HG03460 (cell line): ENCODE data around the gene B4GALT4.
A peak's percentile ranks its signal among the peaks of the same experiment; 100 is the strongest.
"Not testable (repeated sequence)": the region's sequence is repeated elsewhere in the genome, so short reads cannot be mapped to it uniquely, and the experiment has no call there.

ENCODE experiments used
- ATAC-seq: cut with Tn5 transposase; IDR thresholded peaks from one replicate; pipeline ENCODE4 v1.9.1; 2021; ENCODE audit not compliant: unreplicated experiment

Gene B4GALT4

GRCh38 chr3:119240591-119241434 is at the start of gene B4GALT4:
Gene B4GALT4 (minus strand): TSS chr3:119240878. CDS start chr3:119230099, 10,779 bp downstream.
- peak; percentile 83 for ATAC-seq

- no peak for ATAC-seq
Measured at GRCh38 chr3:119289404-119289770, 48.7 kb upstream of the B4GALT4 start.

- ATAC-seq, result no peak
Measured at GRCh38 chr3:119288669-119289403, 48.2 kb upstream of the B4GALT4 start.

- ATAC-seq, result no peak
Measured at GRCh38 chr3:119279584-119280243, 39.0 kb upstream of the B4GALT4 start.

DNA sequence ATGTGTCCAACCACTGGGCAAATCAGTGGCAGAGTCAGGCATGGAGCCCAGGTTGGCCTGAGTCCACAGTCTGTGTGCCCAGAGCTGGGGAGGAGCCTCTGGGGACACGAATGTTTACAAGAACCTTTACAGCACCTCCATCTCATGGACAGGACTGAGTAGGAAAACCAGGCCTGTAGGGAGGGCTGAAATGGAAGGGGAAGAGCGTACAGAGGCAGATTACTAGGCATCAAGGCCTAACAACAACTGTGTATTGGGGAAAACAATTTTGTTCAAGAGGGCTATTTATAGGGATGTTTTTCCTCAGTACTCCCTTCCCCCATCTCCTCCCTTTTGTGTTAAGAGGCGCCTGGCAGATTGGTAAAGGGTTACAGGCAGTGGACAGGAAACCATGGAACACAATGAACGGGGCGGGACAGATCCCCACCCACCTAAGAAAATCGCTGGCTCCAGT is 38.5 kb upstream of the B4GALT4 start:
- ATAC-seq, result no peak

- ATAC-seq, result no peak
Measured at GRCh38 chr3:119276680-119277079, 36.0 kb upstream of the B4GALT4 start.

GRCh38 chr3:119270212-119270611 is 29.5 kb upstream of the B4GALT4 start:
- ATAC-seq, result not testable (repeated sequence)

DNA sequence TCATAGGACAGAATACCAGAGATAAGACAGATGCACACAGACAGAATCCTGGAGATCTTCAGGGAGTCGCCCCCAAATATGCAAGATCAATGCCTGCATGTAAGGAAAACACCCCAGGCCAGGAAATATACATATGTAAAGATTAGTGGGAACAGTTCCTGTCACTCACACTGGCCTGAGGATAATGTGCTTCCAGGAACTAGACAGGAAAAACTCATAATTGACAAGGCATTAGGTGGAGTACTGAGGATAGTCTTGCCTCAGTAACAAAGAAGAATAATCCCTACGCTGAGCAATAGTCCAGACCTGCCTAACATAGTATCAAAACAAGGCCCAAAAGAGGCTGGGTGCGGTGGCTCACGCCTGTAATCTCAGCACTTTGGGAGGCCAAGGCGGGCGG is 20.4 kb upstream of the B4GALT4 start:
- ATAC-seq, result no peak

- ATAC-seq, result no peak
Measured at GRCh38 chr3:119259821-119260220, 19.1 kb upstream of the B4GALT4 start.

DNA sequence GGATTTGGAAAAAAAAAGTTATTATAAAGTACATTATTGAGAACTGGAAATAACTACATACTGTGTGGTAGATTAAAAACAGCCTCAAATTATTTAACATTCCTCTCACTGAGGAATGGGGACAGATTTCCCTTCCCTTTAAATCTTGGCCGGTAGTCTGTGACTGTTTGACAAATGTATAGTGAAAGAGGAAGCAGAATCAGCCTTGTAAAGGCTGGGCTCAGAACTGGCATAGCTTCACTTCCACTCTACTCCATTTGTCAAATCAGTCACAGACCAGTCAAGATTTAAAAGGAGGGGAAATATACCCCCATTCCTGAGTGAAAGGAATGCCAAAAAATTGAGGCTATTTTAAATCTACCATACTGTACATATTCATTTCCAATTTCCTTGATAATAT is 18.2 kb upstream of the B4GALT4 start:
- ATAC-seq, result peak; percentile 96

DNA sequence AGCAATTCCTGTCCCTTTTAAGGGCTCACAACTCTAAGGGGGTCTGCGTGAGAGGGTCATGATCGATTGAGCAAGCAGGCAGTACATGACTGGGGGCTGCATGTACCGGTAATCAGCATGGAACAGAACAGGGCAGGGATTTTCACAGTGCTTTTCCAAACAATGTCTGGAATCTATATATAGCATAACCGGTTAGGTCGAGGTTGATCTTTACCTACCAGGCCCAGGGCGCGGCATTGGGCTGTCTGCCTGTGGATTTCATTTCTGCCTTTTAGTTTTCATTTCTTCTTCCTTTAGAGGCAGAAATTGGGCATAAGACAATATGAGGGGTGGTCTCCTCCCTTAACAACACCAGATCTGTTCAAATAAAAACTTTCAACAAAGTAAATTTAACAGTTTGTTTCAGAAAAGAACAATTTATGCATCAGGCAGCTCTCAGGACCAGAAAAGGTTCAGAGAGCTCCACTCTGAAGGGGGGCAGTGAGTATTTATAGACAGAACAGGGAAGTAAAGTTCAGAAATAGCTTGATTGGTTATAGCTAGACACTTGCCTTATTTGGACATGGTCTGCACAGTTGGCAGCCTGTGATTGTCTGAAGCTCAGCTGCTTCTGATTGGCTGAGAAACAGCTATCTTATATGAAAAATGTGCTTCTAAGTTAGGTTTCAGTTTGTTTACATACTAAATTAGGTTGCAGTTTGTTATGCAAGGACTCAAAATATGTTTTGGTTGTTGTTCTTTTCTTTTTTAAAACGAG is 17.2 kb upstream of the B4GALT4 start:
- no peak for ATAC-seq

- ATAC-seq, result no peak
Measured at GRCh38 chr3:119257111-119257510, 16.4 kb upstream of the B4GALT4 start.

DNA sequence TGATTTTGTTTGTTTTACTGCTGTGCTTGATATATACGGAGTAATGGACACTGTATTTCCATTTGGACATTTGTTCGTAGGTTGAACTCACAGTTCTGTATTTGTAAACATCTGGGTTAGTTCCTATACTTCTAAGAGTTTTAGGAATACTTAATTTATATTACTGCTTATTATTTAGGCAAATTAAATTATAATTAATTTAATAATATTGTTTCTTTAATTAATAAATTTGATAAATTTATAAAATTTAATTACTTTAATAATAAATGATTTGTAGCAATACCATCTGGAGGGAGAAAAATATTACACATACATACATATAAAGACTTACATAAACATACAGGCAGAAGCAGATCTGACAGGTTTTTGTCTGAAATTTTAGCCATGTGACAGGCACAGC is 14.5 kb upstream of the B4GALT4 start:
- ATAC-seq, result no peak

DNA sequence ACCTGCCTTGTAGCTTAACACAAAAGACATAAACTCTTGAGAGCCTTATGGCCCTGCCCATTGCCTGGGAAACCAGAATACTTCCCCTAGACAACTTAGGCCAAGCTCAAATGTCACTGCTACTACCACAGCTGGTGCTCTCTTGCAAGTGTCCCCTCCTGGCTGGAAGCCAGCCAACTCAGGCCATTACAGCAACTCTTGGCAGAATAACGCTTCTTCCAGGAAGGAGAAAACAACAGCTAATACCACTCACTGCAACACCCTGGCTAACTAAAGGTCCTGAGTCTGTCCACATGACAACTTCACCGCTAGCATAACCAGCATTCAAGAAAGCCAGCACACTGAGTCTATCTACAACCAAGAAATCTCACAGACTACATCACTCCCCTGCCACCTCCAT is 5.1 kb upstream of the B4GALT4 start:
- no peak for ATAC-seq

GRCh38 chr3:119243712-119244111 is 3.0 kb upstream of the B4GALT4 start:
- no peak for ATAC-seq

DNA sequence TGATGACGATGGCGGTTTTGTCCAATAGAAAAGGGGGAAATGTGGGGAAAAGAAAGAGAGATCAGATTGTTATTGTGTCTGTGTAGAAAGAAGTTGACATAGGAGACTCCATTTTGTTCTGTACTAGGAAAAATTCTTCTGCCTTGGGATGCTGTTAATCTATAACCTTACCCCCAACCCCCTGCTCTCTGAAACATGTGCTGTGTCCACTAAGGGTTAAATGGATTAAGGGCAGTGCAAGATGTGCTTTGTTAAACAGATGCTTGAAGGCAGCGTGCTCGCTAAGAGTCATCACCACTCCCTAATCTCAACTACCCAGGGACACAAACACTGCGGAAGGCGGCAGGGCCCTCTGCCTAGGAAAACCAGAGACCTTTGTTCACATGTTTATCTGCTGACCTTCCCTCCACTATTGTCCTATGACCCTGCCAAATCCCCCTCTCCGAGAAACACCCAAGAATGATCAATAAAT is 2.4 kb upstream of the B4GALT4 start:
- not testable (repeated sequence) for ATAC-seq

- not testable (repeated sequence) for ATAC-seq
Measured at GRCh38 chr3:119242387-119243057, 1.8 kb upstream of the B4GALT4 start.

GRCh38 chr3:119240101-119240590 is 532 bp downstream of the B4GALT4 start:
- ATAC-seq, result peak; percentile 6

DNA sequence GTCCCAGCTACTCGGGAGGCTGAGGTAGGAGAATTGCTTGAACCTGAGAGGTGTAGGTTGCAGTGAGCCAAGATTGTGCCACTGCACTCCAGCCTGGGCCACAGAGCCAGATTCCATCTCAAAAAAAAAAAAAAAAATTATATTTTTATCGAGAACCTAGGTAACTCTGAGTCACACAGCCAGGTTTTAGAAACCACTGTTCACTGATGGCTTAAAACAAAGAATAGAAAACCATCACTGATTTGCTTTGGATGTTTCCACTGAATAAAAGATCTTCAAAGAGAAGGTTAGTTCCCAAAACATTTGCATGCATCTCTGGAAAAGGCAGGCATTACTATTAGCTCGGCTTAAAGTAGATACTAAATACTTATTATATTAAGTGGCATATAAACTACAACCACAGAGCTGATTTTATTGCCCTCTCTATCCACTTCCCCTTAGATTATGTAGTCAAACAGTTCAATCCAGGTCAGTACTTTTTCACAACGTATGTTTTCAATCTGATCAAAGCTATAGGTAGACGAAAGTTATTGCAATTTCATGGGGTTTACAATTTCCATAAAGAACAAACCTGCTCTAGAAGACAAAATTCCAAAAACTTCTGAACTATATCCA is 1.4 kb downstream of the B4GALT4 start:
- ATAC-seq, result no peak

GRCh38 chr3:119238363-119238762 is 2.3 kb downstream of the B4GALT4 start:
- no peak for ATAC-seq
